Measurements from ENCODE around the gene GTF2A1. TPM values are rescaled to one million over a fixed set of nuclear protein-coding genes. Genes with fewer than 3 reads are reported as not detected.
"Not testable (repeated sequence)": the region's sequence is repeated elsewhere in the genome, so short reads cannot be mapped to it uniquely, and the experiment has no call there.

Gene GTF2A1
- total RNA-seq, 2 donors from 2014 or later: 21.2 to 54.9 TPM

GRCh38 chr14:81233615-81234014 lies 12.9 kb upstream of the GTF2A1 start:
- intact Hi-C loops (cut with DNase I): no loop called here
- 89% methylated on average over 1 of the region's 1 CpG for WGBS

DNA sequence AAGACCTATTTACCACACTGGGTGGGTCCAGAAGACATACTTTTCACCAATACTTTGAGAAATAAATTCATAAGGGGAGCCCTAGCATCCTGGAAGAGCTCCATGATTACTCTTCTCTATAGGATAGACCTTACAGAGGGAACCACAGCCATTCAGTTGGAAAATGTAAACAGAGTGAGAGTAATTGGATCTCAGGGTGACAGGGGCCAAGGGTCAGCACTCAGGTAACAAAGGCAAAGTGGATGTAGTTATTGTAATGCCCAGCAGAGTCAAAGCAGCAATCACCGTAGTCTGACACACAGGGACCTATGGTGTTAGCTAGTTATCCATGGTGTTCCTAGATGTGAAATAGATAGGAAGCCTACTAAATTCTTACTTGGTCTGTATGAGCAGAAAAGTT lies 10.8 kb upstream of the GTF2A1 start:
- no peak overlapping the region for H3K4me3 ChIP-seq
- no peaks in the 10 kb centered on the region for H3K4me1 ChIP-seq (replicated peaks)
- H3K27me3 ChIP-seq (replicated peaks; ENCODE audit: insufficient read depth): no peaks in the 10 kb centered on the region
- TF ChIP-seq, protein P1, sequence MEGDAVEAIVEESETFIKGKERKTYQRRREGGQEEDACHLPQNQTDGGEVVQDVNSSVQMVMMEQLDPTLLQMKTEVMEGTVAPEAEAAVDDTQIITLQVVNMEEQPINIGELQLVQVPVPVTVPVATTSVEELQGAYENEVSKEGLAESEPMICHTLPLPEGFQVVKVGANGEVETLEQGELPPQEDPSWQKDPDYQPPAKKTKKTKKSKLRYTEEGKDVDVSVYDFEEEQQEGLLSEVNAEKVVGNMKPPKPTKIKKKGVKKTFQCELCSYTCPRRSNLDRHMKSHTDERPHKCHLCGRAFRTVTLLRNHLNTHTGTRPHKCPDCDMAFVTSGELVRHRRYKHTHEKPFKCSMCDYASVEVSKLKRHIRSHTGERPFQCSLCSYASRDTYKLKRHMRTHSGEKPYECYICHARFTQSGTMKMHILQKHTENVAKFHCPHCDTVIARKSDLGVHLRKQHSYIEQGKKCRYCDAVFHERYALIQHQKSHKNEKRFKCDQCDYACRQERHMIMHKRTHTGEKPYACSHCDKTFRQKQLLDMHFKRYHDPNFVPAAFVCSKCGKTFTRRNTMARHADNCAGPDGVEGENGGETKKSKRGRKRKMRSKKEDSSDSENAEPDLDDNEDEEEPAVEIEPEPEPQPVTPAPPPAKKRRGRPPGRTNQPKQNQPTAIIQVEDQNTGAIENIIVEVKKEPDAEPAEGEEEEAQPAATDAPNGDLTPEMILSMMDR (IDR thresholded peaks at IDR 0.05): no peak
- no peak for DNase-seq (ENCODE audit: low spot score)
- no peaks in the 10 kb centered on the region for H3K36me3 ChIP-seq
- no peak overlapping the region for H3K27ac ChIP-seq
- intact Hi-C loops (cut with DNase I): no loop called here
- no peaks in the 10 kb centered on the region for H3K9me3 ChIP-seq
- 76% methylated on average over 1 of the region's 1 CpG for WGBS

More at GRCh38 chr14:81233615-81234014, 12.9 kb upstream of the GTF2A1 start:
- Histone ChIP-seq H3K4me3 (no peak overlapping the region), H3K4me1 (replicated peaks) (no peaks in the 10 kb centered on the region), H3K9me3 (no peaks in the 10 kb centered on the region), H3K36me3 (no peaks in the 10 kb centered on the region), H3K27me3 (replicated peaks; ENCODE audit: insufficient read depth) (no peaks in the 10 kb centered on the region), H3K27ac (no peak overlapping the region)
- DNase-seq (ENCODE audit: low spot score): no peak
- TF ChIP-seq POLR2AphosphoS5 (IDR thresholded peaks at IDR 0.05) (no peak), POLR2A (IDR thresholded peaks at IDR 0.05) (no peak)
- TF ChIP-seq, protein P1 (IDR thresholded peaks at IDR 0.05): no peak

DNA sequence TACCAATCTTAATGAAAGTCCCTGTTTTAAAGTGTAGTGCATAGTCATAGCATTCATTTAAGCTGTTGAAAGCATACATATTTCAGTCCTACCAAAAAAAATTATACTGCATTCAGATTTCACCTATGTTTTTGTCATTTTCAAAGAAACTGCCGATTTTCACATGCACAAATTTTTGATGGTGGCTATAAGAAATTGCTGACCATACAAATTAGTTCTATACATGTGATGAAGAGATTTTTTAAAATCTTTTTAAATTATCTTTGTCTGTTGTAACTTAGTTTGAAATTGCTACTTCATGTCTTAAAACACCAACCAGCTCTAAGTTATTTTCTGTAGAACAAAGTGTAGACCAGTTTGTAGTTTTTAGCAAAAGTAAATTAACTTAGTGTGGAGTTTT lies 3.5 kb upstream of the GTF2A1 start:
- no peaks in the 10 kb centered on the region for H3K4me1 ChIP-seq (replicated peaks)
- intact Hi-C loops (cut with DNase I): no loop called here
- H3K27ac ChIP-seq: no peak overlapping the region
- H3K4me3 ChIP-seq: no peak overlapping the region
- no peak for DNase-seq (ENCODE audit: low spot score)
- no peaks in the 10 kb centered on the region for H3K36me3 ChIP-seq
- no peaks in the 10 kb centered on the region for H3K27me3 ChIP-seq (replicated peaks; ENCODE audit: insufficient read depth)
- TF ChIP-seq POLR2AphosphoS5 (IDR thresholded peaks at IDR 0.05) (no peak), POLR2A (IDR thresholded peaks at IDR 0.05) (no peak)
- TF ChIP-seq, protein P1 (IDR thresholded peaks at IDR 0.05): no peak
- WGBS: 91% methylated on average over 1 of the region's 1 CpG
- H3K9me3 ChIP-seq: no peaks in the 10 kb centered on the region

- H3K36me3 ChIP-seq; H3K27me3 ChIP-seq (replicated peaks; ENCODE audit: insufficient read depth); H3K9me3 ChIP-seq; intact Hi-C loops (cut with DNase I); H3K4me3 ChIP-seq; H3K27ac ChIP-seq; H3K4me1 ChIP-seq (replicated peaks); DNase-seq (ENCODE audit: low spot score): not testable (repeated sequence)
- 97% methylated on average over 7 of the region's 7 CpGs for WGBS
These were observed 3.0 kb upstream of the GTF2A1 start for GRCh38 chr14:81223788-81224187.

- TF ChIP-seq POLR2A (IDR thresholded peaks at IDR 0.05) (no peak), POLR2AphosphoS5 (IDR thresholded peaks at IDR 0.05) (no peak)
- TF ChIP-seq, protein P1 (IDR thresholded peaks at IDR 0.05): no peak
These were observed 1.9 kb upstream of the GTF2A1 start for GRCh38 chr14:81222691-81223090.

More at GRCh38 chr14:81222691-81223090, 1.9 kb upstream of the GTF2A1 start:
- Histone ChIP-seq H3K27me3 (replicated peaks; ENCODE audit: insufficient read depth) (no peaks in the 10 kb centered on the region), H3K4me1 (replicated peaks) (no peaks in the 10 kb centered on the region), H3K4me3 (no peak overlapping the region), H3K27ac (no peak overlapping the region), H3K36me3 (no peaks in the 10 kb centered on the region), H3K9me3 (no peaks in the 10 kb centered on the region)
- no peak for DNase-seq (ENCODE audit: low spot score)
- 93% methylated on average over 2 of the region's 2 CpGs for WGBS
- intact Hi-C loops (cut with DNase I): no loop called here

Measured in prostate gland (tissue), 2 donors.